HG02623 (cell line): ENCODE measurements around the gene ASCC3.

Source experiments
- ATAC-seq: cut with Tn5 transposase; IDR thresholded peaks from one replicate; pipeline ENCODE4 v1.9.1; 2021; ENCODE audit warnings: moderate library complexity; ENCODE audit not compliant: unreplicated experiment

Gene ASCC3

GRCh38 chr6:100509101-100509500, 372.0 kb downstream of the ASCC3 start:
- no peak for ATAC-seq

GRCh38 chr6:100506651-100507050, 374.5 kb downstream of the ASCC3 start:
- ATAC-seq, result no peak

GRCh38 chr6:100504786-100505737, 376.1 kb downstream of the ASCC3 start:
- peak; percentile 55 for ATAC-seq

GRCh38 chr6:100503043-100503705, 378.0 kb downstream of the ASCC3 start:
- no peak for ATAC-seq

- ATAC-seq, result no peak
Observed at GRCh38 chr6:100493206-100493888, 387.8 kb downstream of the ASCC3 start.

GRCh38 chr6:100491952-100492670, 389.0 kb downstream of the ASCC3 start:
- ATAC-seq, result no peak

GRCh38 chr6:100490065-100490464, 391.1 kb downstream of the ASCC3 start:
- no peak for ATAC-seq

GRCh38 chr6:100488244-100488643, 392.9 kb downstream of the ASCC3 start:
- ATAC-seq, result no peak

GRCh38 chr6:100487638-100488037, 393.5 kb downstream of the ASCC3 start:
- no peak for ATAC-seq

GRCh38 chr6:100485268-100485667, 395.9 kb downstream of the ASCC3 start:
- ATAC-seq, result no peak

- peak; percentile 49 for ATAC-seq
Observed at GRCh38 chr6:100484474-100484873, 396.7 kb downstream of the ASCC3 start.

GRCh38 chr6:100482698-100483097, 398.4 kb downstream of the ASCC3 start:
- ATAC-seq, result no peak

- peak; percentile 32 for ATAC-seq
Observed at GRCh38 chr6:100479179-100480035, 401.7 kb downstream of the ASCC3 start.

- ATAC-seq, result peak; percentile 76
Observed at GRCh38 chr6:100475554-100476320, 405.4 kb downstream of the ASCC3 start.

GRCh38 chr6:100473182-100473581, 407.9 kb downstream of the ASCC3 start:
- ATAC-seq, result no peak

- peak; percentile 85 for ATAC-seq
Observed at GRCh38 chr6:100472674-100473073, 408.5 kb downstream of the ASCC3 start.

- no peak for ATAC-seq
Observed at GRCh38 chr6:100470422-100471120, 410.6 kb downstream of the ASCC3 start.

GRCh38 chr6:100469101-100469859, 411.8 kb downstream of the ASCC3 start:
- no peak for ATAC-seq
